Gastroesophageal sphincter (tissue), 4 donors: ENCODE data around the gene RABL6. TPM values are rescaled to one million over a fixed set of nuclear protein-coding genes. Genes with fewer than 3 reads are reported as not detected.

ENCODE experiments used
- ATAC-seq: fragments of 150-250 bp; one replicate; pipeline ENCODE4 v1.9.1; 2016; ENCODE audit warnings: mild to moderate bottlenecking, moderate library complexity
- H3K27ac ChIP-seq, 4 donors: fragments of 200-600 bp; sonication (generic) in 3 of 4; 1 replicate in 3 of 4; 2 replicates in 1 of 4; pipeline ENCODE4 v1.5.1; 2016 to 2019
- H3K27me3 ChIP-seq: fragments of 200-600 bp; sonication (generic); one replicate; pipeline ENCODE4 v1.5.1; 2019
- H3K36me3 ChIP-seq, 2 donors: fragments of 200-600 bp; sonication (generic); one replicate each; pipeline ENCODE4 v1.5.1; 2019; ENCODE audit warnings: control low read depth in 1 of 2
- H3K4me1 ChIP-seq, 3 donors: fragments of 200-600 bp; sonication (generic); 1 replicate in 2 of 3; 2 replicates in 1 of 3; pipeline ENCODE4 v1.5.1; 2016 to 2019; ENCODE audit warnings: control low read depth in 2 of 3
- H3K4me3 ChIP-seq, 2 donors: fragments of 200-600 bp; sonication (generic); one replicate each; pipeline ENCODE4 v1.5.1; 2019; ENCODE audit warnings: mild to moderate bottlenecking in 1 of 2, moderate library complexity in 1 of 2
- H3K9me3 ChIP-seq, 3 donors: fragments of 200-600 bp; sonication (generic); one replicate each; pipeline ENCODE4 v1.5.1; 2017 to 2019; ENCODE audit warnings: control low read depth in 2 of 3
- EP300 ChIP-seq: sonication (generic); formaldehyde crosslinking; IDR thresholded peaks from one replicate; pipeline ENCODE4 v1.6.1; 2017; ENCODE audit warnings: antibody characterized with exemption, mild to moderate bottlenecking
- POLR2A ChIP-seq, 2 donors: fragments of 450-650 bp; IDR thresholded peaks; one replicate each; pipeline ENCODE4 v1.6.1; 2017; ENCODE audit warnings: antibody characterized with exemption in 2 of 2, mild to moderate bottlenecking in 2 of 2, moderate library complexity in 1 of 2
- POLR2AphosphoS5 ChIP-seq: sonication (generic); formaldehyde crosslinking; IDR thresholded peaks from one replicate; pipeline ENCODE4 v1.6.1; 2017; ENCODE audit warnings: antibody characterized with exemption
- WGBS, 2 donors: methylation state at CpG; one replicate each; pipeline ENCODE4 v1.1.5; 2018; ENCODE audit warnings: low coverage in 1 of 2; 5-methylcytosine and 5-hydroxymethylcytosine counted together
- total RNA-seq, 4 donors: library from RNA; depleted of rRNA; stranded (reverse); fragments of >200 nt; gene quantifications; one replicate each; pipeline ENCODE4 v1.1.0, GENCODE V29; 2016
- TF ChIP-seq, protein P1 (sequence below), 4 experiments: fragments of 200-600 bp in 2 of 4; fragments of 450-650 bp in 2 of 4; sonication (generic) in 1 of 4; IDR thresholded peaks; one replicate each; pipeline ENCODE4 v1.5.1; 2017 to 2019; ENCODE audit warnings: antibody characterized with exemption in 4 of 4, mild to moderate bottlenecking in 2 of 4, moderate library complexity in 2 of 4

RABL6 gene
- total RNA-seq, 4 donors from 2014 or later: 54.8 to 109 (median 71.2) TPM

DNA sequence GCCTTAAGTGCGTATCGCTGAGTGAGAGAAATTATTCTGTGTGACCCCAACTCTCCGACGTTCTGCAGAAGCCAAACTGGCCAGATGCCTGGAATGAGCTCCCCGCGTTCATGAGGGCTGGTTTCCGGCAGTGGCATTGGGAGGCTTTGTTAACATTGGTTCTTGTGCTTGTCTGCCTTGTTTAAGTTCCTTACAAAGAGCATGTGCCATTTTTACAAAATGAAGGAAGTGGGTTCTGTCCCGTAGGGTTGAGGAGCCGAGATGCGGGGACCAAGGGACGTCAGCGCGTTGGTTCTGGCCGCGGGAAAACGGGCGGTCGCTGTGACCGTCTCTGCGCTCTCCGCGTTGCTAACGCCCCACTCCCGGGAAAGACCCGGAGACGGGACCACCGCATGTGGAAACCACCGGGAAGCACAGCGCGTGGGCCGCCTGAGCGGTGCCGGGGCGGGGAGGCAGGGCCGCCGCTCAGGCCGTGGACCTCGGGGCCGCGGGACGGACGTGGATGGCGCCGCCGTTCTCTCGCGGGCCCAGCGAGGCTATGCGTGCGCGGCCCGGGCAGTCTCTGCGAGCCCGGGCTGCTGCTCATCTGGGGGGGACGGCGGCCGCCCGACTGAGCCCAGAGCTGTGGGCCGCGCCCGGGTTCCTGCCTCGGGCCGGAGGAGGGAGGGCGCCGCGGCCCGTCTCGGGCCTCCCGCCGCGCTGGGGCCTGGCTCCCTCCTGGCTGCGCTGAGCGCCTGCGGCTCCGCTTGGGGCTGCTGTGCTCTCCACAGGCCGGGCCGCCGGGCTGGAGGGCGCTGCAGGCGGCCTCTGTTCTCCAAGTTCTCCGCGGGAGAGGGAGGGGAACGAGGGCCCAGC lies 13.4 kb downstream of the RABL6 start:
- Histone ChIP-seq H3K27ac (peak overlapping the region in 2 of 4 donors; percentile 35 to 56), H3K36me3 (peaks cover 0 to 38% of the 10 kb centered on the region in 2 donors), H3K4me3 (peak overlapping the region; percentile 18 to 51), H3K4me1 (peaks cover 0 to 22% (median 0%) of the 10 kb centered on the region in 3 donors), H3K9me3 (no peaks in the 10 kb centered on the region), H3K27me3 (no peaks in the 10 kb centered on the region)
- peak; percentile 69 for ATAC-seq
- TF ChIP-seq POLR2A (IDR thresholded peaks at IDR 0.05) (no peak), POLR2AphosphoS5 (no peak), EP300 (no peak)
- TF ChIP-seq, protein P1, sequence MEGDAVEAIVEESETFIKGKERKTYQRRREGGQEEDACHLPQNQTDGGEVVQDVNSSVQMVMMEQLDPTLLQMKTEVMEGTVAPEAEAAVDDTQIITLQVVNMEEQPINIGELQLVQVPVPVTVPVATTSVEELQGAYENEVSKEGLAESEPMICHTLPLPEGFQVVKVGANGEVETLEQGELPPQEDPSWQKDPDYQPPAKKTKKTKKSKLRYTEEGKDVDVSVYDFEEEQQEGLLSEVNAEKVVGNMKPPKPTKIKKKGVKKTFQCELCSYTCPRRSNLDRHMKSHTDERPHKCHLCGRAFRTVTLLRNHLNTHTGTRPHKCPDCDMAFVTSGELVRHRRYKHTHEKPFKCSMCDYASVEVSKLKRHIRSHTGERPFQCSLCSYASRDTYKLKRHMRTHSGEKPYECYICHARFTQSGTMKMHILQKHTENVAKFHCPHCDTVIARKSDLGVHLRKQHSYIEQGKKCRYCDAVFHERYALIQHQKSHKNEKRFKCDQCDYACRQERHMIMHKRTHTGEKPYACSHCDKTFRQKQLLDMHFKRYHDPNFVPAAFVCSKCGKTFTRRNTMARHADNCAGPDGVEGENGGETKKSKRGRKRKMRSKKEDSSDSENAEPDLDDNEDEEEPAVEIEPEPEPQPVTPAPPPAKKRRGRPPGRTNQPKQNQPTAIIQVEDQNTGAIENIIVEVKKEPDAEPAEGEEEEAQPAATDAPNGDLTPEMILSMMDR (IDR thresholded peaks at IDR 0.05): no peak
- 26 to 49% methylated on average over 5 to 7 of the region's 83 CpGs for WGBS, 2 donors

DNA sequence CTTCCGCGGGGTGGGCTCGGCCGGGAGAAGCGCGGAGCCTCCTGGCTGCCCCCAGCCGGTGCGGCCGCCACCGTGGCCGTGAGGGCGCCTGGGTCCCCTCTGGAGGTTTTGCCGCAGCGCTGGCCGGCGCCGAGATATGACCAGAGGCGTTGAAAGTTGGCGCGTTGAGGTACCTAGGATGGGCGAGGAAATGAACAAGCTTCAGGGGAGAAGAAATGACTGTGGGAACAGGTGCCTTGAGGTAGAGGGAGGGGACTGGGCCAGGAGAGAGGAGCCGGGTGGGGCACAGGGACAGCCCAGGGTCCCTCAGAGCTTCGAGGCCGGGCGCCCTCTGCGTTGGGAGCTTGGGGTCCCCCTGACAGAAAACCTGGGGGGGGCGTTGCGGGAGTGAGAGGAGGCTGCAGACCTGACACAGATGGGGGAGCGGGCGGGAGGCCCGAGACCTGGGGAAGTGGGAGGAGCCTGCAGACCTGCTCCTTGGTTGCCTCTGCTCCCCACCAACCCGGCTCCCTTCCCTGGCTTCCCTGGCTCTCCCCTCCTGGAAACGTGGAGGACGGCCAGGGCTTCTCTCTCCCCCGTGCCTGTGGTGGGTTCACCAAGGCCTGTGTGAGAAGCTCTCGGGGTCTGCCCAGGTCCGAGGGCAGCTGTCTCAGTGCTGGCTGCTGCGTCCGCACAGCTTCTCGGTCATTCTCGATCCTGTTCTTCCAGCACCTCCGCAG lies 14.2 kb downstream of the RABL6 start:
- WGBS, 2 donors: 86 to 100% methylated on average over 1 to 4 of the region's 42 CpGs
- peak overlapping the region in 2 of 4 donors; percentile 35 to 56 for H3K27ac ChIP-seq
- H3K27me3 ChIP-seq: no peaks in the 10 kb centered on the region
- no peak for ATAC-seq
- no peaks in the 10 kb centered on the region for H3K9me3 ChIP-seq
- H3K4me3 ChIP-seq: peak overlapping the region in 1 of 2 donors; percentile 51
- peaks cover 0 to 46% of the 10 kb centered on the region in 2 donors for H3K36me3 ChIP-seq
- peaks cover 0 to 22% (median 0%) of the 10 kb centered on the region in 3 donors for H3K4me1 ChIP-seq
- TF ChIP-seq, protein P1 (IDR thresholded peaks at IDR 0.05): no peak
- TF ChIP-seq POLR2AphosphoS5: no peak
- no peak for TF ChIP-seq POLR2A (IDR thresholded peaks at IDR 0.05)
- TF ChIP-seq EP300: no peak

GRCh38 chr9:136823136-136824046 lies 15.6 kb downstream of the RABL6 start:
- WGBS, 2 donors: 82 to 83% methylated on average over 4 to 6 of the region's 30 CpGs
- Histone ChIP-seq H3K36me3 (peaks cover 0 to 53% of the 10 kb centered on the region in 2 donors), H3K9me3 (no peaks in the 10 kb centered on the region), H3K27me3 (no peaks in the 10 kb centered on the region), H3K4me3 (no peak overlapping the region), H3K27ac (no peak overlapping the region), H3K4me1 (peaks cover 0 to 22% (median 0%) of the 10 kb centered on the region in 3 donors)
- no peak for ATAC-seq
- no peak for TF ChIP-seq POLR2A (IDR thresholded peaks at IDR 0.05)
- TF ChIP-seq POLR2AphosphoS5: no peak
- TF ChIP-seq EP300: no peak
- TF ChIP-seq, protein P1 (IDR thresholded peaks at IDR 0.05): no peak

- Histone ChIP-seq H3K36me3 (peaks cover 0 to 66% of the 10 kb centered on the region in 2 donors), H3K9me3 (no peaks in the 10 kb centered on the region), H3K27me3 (no peaks in the 10 kb centered on the region), H3K27ac (no peak overlapping the region), H3K4me1 (peaks cover 0 to 22% (median 0%) of the 10 kb centered on the region in 3 donors), H3K4me3 (no peak overlapping the region)
- TF ChIP-seq POLR2A (IDR thresholded peaks at IDR 0.05) (no peak), POLR2AphosphoS5 (no peak), EP300 (no peak)
- TF ChIP-seq, protein P1 (IDR thresholded peaks at IDR 0.05): no peak
- ATAC-seq: no peak
- 60 to 80% methylated on average over 1 of the region's 21 CpGs for WGBS, 2 donors
These were observed 16.9 kb downstream of the RABL6 start for GRCh38 chr9:136824496-136825225.
